ENCODE data around the gene ITGA1.

- TF ChIP-seq CTCF (conservative IDR thresholded peaks at IDR 0.05) = peak; percentile 55; the same call in 1 of the 2 replicates
- no peak for TF ChIP-seq EZH2 (IDR thresholded peaks at IDR 0.05; ENCODE audit: low read depth)
Measured at GRCh38 chr5:52786949-52787599, 642 bp upstream of the ITGA1 start.
